NCI-H2107 (cell line): ENCODE data around the gene PCGF1.
A peak's percentile ranks its signal among the peaks of the same experiment; 100 is the strongest.

Source experiments
- DNase-seq: peaks from one replicate; lab custom pipeline; 2025; lab: John Stamatoyannopoulos, UW

The PCGF1 gene

DNA sequence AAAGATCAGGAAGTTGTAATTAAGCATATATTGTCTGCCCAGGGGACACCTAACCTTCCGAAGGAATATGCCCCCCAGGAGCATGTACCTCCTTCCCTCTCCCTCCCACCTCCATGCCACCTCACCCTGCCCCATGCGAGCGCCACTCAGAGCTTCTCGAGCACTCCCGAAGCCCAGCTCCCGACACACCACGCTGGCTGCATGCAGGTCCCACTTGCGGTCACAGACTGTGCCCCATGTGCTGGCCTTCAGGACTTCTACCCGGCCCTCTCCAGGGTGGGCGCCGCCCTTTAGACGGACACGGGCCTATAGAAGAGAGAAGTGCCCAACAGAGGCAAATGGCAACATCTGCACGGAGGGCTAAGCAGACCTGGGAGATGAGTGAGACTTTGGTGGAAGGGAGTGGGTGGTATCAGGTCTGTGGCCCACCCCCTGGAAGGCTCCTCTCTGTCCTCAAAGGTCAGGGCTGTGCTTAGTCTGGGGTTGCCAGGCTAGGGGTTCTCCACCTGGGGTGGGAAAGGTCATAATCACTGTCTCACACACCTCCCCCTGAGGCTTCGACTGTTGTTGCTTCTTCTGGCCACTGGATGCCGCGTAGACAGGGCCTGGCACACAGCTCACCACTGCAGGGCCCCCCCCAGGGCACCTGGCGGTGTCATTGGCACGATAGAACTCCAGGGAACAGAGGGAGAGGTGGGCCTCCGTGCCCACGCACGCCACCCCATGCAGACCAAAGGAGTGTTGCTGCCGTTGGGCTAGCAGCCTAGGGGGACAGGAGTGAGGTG is 28.9 kb upstream of the PCGF1 start:
- no peak for DNase-seq

- no peak for DNase-seq
Measured at GRCh38 chr2:74535440-74535965, 28.0 kb upstream of the PCGF1 start.

- no peak for DNase-seq
Measured at GRCh38 chr2:74534411-74534810, 26.9 kb upstream of the PCGF1 start.

GRCh38 chr2:74533464-74533863 is 26.0 kb upstream of the PCGF1 start:
- no peak for DNase-seq

DNA sequence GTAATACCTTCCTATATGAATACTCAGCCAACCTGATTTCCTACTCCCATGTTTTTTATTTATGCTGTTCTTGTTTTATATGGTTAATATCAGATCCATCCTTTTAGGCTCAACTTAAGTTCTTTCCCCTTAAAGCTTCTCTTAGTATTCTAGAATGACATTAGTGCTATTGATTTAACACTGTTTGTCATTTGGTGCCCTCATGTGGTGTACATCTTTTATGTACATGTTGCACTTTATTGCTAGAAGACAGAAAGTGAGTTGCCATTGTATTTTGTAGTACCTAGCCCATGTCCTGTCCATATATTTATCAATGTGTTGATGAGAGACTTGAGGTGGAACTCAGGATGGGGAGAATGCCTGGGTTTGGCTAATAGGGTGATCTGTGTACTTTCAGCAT is 24.7 kb upstream of the PCGF1 start:
- DNase-seq: no peak

DNA sequence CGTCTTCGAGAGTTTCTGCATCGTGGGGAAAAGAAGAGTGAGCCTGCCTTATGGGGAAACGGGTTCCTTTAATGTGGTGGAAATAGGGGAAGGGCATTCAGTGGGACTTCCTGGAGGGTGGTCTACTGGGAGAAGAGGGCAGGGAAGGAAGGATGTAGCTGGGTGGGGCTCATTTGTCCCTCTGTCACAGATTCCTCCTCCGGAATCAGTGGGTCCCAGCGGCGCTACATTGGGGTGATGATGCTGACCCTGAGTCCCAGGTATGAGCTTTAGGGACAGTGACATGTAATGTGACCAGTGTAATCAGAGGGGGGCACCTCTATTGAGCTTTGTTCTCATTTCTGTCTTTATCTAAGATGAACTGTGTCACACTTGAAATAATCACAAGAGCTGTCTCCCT is 24.2 kb upstream of the PCGF1 start:
- DNase-seq: no peak

GRCh38 chr2:74530239-74531187 is 23.0 kb upstream of the PCGF1 start:
- DNase-seq: no peak

DNA sequence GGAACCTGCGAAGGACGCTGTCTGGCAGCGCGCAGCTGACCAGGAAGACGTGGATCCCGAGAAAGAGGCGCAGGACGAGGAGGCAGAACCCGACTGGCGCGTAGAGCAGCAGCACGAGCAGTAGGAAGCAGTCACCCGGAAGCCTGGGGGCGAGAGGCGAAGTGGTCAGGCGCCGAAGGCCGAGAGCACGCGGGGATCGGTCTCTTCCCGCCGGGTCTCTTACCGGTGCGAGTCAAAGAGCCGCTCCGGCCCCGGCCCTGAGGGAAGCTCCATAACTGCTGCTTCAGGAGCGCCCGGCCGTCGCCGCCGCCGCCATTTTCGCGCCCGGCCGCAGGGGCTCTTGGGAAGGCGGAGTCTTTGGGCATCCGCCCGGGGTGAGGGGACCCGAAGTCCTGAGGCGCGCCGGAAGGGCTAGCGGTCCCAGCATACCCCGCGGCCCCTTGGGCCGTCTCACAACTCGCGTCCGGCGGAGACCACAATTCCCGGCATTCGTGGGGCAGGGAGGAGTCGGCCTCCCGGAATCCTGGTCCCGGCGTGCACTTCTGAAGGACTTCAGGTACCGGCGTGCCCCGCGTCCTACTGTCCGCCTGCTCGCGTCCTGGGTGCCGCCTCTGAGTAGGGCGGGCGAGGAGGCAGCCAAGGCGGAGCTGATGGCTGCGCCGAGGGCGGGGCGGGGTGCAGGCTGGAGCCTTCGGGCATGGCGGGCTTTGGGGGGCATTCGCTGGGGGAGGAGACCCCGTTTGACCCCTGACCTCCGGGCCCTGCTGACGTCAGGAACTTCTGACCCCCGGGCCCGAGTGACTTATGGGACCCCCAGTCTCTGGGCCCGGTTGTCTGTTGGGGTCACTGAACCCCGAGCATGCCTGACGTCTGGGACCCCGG is 22.1 kb upstream of the PCGF1 start, which contains the start of the genes AUP1 and HTRA2:
AUP1 (minus strand) TSS at position 350 of the 882 bp plus-strand sequence; CDS start at position 273, 77 bp downstream.
HTRA2 (plus strand) TSS at position 577 of the 882 bp plus-strand sequence; CDS start at position 651, 74 bp downstream.
- DNase-seq: peak; percentile 97

DNA sequence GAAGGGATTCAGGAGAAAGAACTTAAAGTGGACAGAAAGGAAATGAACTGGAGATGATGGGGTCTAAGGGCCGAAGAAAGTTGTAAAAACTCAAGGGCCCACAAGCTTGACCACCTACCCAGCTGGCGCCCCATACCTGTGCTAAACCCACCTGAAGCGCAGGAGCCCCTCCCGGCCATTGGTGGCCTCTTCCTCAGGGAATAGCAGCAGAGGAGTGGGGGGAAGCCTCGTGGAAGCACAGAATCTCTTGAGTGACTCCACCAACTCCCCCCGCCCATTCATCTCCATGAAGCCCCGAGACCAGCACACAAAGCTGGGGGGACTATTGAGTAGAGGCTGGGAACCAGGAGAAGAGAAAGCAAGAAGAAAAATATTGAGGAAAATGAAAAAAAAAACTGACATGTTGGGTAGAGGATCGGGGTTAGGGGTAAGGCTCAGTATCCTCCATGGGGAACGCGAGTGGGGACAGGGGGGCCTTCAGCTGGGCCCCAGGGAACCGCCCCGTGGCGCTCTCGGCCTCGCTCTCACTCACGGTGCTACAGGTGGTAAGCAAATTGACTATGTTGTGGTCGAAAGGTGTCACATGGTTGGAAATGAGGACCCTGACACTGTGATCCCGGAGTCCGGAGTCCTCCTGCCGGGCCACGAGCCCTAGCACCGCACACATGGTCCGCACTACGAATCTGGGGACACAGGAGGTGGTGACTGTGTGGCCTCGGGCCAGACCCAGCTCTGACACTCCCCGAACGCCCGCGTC is 21.3 kb upstream of the PCGF1 start:
- no peak for DNase-seq

DNA sequence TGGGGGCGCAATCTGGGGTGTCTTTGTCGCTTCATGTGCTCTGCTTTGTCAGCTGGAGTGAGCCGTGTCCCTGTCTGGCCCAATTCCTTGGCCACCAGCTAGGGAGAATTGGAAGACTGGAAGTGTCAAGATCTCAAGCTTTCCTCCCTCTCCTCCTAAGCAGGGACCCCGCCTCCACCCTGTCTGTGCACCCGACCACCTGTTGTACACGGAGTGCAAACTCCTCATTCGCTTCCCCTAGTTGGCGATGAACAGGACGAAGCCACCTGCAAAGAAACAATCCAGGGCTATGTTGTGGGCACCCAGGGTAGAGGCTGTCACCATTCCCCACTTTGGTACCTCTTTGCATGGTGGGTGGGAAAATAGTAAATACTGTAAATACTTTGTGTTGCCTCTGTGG is 20.2 kb upstream of the PCGF1 start:
- no peak for DNase-seq

- no peak for DNase-seq
Measured at GRCh38 chr2:74526649-74527230, 19.2 kb upstream of the PCGF1 start.

GRCh38 chr2:74525717-74526648 is 18.5 kb upstream of the PCGF1 start, which contains the start of gene DQX1:
TSS of gene DQX1 (minus strand) at chr2:74526231. CDS start at chr2:74525729, 502 bp downstream.
- no peak for DNase-seq

- DNase-seq: no peak
Measured at GRCh38 chr2:74524955-74525716, 17.6 kb upstream of the PCGF1 start.

DNA sequence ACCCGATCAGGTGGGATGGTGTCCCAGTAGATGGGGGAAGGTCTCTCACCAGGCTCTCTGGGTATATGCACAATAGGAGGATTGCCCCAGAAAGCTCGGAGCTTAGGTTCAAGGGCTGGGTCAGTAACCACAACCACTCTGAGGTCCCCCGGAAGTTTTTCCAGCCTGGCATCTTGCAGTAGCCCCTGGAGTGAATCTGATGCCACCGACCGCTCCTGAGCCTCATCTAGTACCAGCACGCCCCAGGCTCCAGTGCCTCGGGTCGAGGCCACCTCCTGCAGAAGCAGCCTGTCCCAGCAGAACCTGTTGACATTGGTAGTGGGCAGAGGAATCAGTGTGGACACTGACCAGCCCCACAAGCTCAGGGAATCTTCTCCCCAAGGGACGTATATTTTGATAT is 16.5 kb upstream of the PCGF1 start:
- DNase-seq: no peak

DNA sequence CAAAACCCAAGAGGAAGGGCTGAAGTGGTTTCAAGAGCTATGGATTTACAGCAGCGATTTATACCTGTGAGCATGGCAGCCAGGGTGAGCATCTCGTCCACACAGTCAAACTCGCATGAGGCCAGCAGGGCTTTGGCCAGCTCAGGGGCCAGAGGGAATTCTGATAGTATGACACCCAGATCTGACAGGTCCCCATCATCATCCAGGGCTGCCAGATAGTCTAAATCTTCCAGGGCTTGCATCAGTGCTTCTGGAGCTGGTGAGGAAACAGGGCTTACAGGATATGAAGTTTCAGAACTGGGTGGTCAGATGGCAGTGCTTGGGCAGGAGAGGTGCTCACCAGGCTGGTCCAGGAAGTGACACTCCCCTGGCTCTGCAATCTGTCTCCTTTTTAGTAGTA is 15.0 kb upstream of the PCGF1 start:
- DNase-seq: no peak

- no peak for DNase-seq
Measured at GRCh38 chr2:74516650-74517049, 9.2 kb upstream of the PCGF1 start.

DNA sequence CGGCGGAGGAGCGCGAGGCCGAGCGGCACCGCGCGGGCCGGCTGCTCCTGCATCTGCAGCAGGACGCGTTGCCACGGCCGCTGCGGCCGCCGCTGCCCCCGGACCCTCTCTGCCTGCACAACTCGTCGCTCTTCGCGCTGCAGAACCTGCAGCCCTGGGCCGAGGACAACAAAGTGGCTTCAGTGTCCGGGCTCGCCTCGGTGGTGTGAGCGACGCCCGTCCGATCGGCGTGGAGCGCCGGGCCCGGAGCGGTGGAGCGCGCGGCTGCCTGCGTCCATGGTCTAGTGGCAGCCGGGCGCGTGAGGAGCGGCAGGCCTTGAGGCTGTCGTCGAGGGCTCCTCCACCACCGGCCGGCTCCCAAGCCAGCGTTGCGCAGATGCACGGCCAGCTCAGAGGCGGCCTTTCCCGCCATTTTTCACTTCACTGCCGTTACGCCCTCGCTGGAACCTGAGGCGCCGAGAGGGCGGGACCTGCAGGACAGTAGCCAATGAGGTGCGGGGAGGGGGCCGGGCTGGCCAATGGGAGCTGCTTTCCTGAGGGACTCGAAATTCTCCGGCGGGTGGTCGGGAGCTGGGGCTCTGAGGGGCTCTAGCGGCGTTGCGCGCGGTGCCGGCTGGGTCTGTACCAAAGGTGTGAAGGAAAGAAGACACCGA is 8.6 kb upstream of the PCGF1 start:
- DNase-seq: no peak
